KMS-11 (cell line): ENCODE measurements around the gene SUPT5H.

Experiments
- H2AFZ ChIP-seq: fragments of 200-600 bp; sonication (generic); 2 replicates; pipeline ENCODE4 v1.6.1; 2016; ENCODE audit warnings: antibody characterized with exemption, mixed run types, low read depth
- H3K27ac ChIP-seq: fragments of 200-600 bp; sonication (generic); 2 replicates; pipeline ENCODE4 v1.6.1; 2016; ENCODE audit warnings: mild to moderate bottlenecking, mixed run types
- H3K27me3 ChIP-seq: fragments of 200-600 bp; sonication (generic); 2 replicates; pipeline ENCODE4 v1.6.1; 2017; ENCODE audit warnings: mild to moderate bottlenecking, low read depth, mixed run types, moderate library complexity; ENCODE audit not compliant: insufficient read depth
- H3K36me3 ChIP-seq: fragments of 200-600 bp; sonication (generic); 2 replicates; pipeline ENCODE4 v1.6.1; 2017; ENCODE audit warnings: mild to moderate bottlenecking, mixed run types; ENCODE audit not compliant: insufficient read depth
- H3K4me1 ChIP-seq: fragments of 200-600 bp; sonication (generic); 2 replicates; pipeline ENCODE4 v1.6.1; 2016; ENCODE audit warnings: mild to moderate bottlenecking, low read depth, mixed run types; ENCODE audit not compliant: poor library complexity, severe bottlenecking
- H3K4me2 ChIP-seq: fragments of 200-600 bp; sonication (generic); 2 replicates; pipeline ENCODE4 v1.7.0; 2016; ENCODE audit warnings: mild to moderate bottlenecking, mixed run types
- H3K4me3 ChIP-seq: fragments of 200-600 bp; sonication (generic); IDR thresholded peaks from 2 replicates; pipeline ENCODE4 v1.6.1; 2017; ENCODE audit warnings: low read depth, low read length, mixed read lengths; ENCODE audit not compliant: insufficient read depth
- H3K79me2 ChIP-seq: fragments of 200-600 bp; sonication (generic); 2 replicates; pipeline ENCODE4 v1.6.1; 2016; ENCODE audit warnings: low read depth, mixed run types; ENCODE audit not compliant: insufficient read depth
- H3K9ac ChIP-seq: fragments of 200-600 bp; sonication (generic); 2 replicates; pipeline ENCODE4 v1.6.1; 2016; ENCODE audit warnings: mild to moderate bottlenecking, mixed run types
- H4K20me1 ChIP-seq: fragments of 200-600 bp; sonication (generic); 2 replicates; pipeline ENCODE4 v1.6.1; 2016; ENCODE audit warnings: mild to moderate bottlenecking, mixed run types; ENCODE audit not compliant: insufficient read depth
- TF ChIP-seq, protein P1 (sequence below): fragments of 200-600 bp; sonication (generic); conservative IDR thresholded peaks from 2 replicates; pipeline ENCODE4 v1.6.1; 2017; ENCODE audit warnings: low read depth, mild to moderate bottlenecking, antibody characterized with exemption, low read length, moderate library complexity, mixed read lengths

Gene SUPT5H

DNA sequence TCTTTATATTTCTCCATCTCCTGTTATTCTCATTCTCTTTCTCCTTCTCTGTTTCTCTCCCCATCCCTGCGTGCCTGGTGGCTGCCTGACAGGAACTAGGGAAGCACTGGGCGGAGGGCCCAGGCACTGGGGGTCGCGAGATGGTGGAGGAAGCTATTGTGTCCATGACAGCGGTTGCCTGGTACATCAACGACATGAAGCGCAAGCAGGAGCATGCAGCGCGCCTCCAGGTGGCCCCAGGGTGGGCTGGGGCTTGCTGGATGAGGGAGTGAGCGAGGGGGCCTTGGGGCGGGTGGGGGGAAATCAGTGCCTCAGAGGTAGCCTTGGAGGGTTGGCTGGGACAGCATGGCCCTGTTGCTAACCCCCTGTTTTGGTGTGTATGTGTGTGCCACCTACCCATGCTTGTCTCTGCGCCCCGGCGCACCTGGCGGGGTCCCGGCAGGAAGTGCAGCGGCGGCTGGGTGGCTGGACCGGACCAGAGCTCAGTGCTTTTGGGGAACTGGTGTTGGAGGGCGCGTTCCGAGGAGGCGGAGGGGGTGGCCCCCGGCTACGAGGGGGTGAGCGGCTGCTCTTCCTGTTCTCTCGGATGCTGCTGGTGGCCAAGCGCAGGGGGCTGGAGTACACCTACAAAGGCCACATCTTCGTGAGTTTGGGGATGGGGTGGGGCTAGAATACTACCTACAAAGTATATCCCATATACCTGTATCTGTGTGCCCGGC, 27.8 kb upstream of the SUPT5H start:
- no peak overlapping the region for H3K4me2 ChIP-seq
- no peak overlapping the region for H3K4me3 ChIP-seq
- no peaks in the 10 kb centered on the region for H3K27me3 ChIP-seq
- H3K9ac ChIP-seq: no peak overlapping the region
- no peak overlapping the region for H3K27ac ChIP-seq
- no peaks in the 10 kb centered on the region for H4K20me1 ChIP-seq
- H3K79me2 ChIP-seq: no peaks in the 10 kb centered on the region
- no peaks in the 10 kb centered on the region for H3K36me3 ChIP-seq
- H2AFZ ChIP-seq: no peak overlapping the region
- H3K4me1 ChIP-seq: no peaks in the 10 kb centered on the region
- TF ChIP-seq, protein P1, sequence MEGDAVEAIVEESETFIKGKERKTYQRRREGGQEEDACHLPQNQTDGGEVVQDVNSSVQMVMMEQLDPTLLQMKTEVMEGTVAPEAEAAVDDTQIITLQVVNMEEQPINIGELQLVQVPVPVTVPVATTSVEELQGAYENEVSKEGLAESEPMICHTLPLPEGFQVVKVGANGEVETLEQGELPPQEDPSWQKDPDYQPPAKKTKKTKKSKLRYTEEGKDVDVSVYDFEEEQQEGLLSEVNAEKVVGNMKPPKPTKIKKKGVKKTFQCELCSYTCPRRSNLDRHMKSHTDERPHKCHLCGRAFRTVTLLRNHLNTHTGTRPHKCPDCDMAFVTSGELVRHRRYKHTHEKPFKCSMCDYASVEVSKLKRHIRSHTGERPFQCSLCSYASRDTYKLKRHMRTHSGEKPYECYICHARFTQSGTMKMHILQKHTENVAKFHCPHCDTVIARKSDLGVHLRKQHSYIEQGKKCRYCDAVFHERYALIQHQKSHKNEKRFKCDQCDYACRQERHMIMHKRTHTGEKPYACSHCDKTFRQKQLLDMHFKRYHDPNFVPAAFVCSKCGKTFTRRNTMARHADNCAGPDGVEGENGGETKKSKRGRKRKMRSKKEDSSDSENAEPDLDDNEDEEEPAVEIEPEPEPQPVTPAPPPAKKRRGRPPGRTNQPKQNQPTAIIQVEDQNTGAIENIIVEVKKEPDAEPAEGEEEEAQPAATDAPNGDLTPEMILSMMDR: no peak

- Histone ChIP-seq H3K27ac (no peak overlapping the region), H2AFZ (no peak overlapping the region), H4K20me1 (no peaks in the 10 kb centered on the region), H3K79me2 (no peaks in the 10 kb centered on the region), H3K4me1 (no peaks in the 10 kb centered on the region), H3K36me3 (no peaks in the 10 kb centered on the region), H3K9ac (no peak overlapping the region), H3K27me3 (no peaks in the 10 kb centered on the region), H3K4me3 (no peak overlapping the region), H3K4me2 (no peak overlapping the region)
- TF ChIP-seq, protein P1: no peak
Measured at GRCh38 chr19:39419003-39419402, 26.4 kb upstream of the SUPT5H start.

DNA sequence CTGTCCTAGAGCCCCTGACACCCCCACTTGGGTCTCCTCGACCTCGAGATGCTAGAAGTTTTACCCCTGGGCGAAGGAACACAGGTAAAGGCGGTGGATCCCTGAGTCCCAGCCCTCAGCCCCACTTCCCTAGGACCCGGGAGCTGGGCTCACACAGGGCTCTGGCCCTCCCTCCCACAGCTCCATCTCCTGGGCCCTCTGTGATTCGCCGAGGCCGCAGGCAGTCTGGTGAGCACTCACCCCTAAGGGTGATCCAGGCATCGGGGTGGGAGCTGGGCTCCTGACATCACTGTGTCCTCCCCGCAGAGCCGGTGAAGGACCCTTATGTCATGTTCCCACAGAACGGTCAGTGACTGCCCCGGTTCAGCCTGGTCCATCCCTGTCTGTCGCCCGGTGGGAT, 24.6 kb upstream of the SUPT5H start:
- H3K36me3 ChIP-seq: no peaks in the 10 kb centered on the region

DNA sequence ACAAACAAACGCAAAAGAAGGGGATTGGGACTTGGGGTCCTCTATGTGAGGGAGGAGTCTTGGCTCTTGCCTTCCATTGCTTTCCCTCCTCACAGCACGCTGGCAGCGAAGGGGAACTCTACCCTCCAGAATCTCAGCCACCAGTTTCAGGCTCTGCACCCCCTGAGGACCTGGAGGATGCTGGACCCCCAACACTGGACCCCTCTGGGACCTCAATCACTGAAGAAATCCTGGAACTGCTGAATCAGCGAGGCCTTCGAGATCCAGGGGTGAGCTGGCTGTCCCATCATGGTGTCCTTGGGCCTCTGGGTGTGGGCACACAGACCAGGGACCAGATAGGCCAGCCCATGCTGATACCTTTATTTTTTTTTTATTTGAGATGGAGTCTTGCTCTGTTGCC, 23.4 kb upstream of the SUPT5H start:
- no peaks in the 10 kb centered on the region for H4K20me1 ChIP-seq
- H3K79me2 ChIP-seq: no peaks in the 10 kb centered on the region
- TF ChIP-seq, protein P1: no peak
- no peak overlapping the region for H3K4me3 ChIP-seq
- H3K9ac ChIP-seq: no peak overlapping the region
- no peak overlapping the region for H2AFZ ChIP-seq
- no peaks in the 10 kb centered on the region for H3K36me3 ChIP-seq
- H3K27me3 ChIP-seq: no peaks in the 10 kb centered on the region
- no peak overlapping the region for H3K4me2 ChIP-seq
- no peaks in the 10 kb centered on the region for H3K4me1 ChIP-seq
- H3K27ac ChIP-seq: no peak overlapping the region

More for the DNA sequence above, 24.6 kb upstream of the SUPT5H start:
- Histone ChIP-seq H3K27me3 (no peaks in the 10 kb centered on the region), H3K9ac (no peak overlapping the region), H3K4me2 (no peak overlapping the region), H3K79me2 (no peaks in the 10 kb centered on the region), H3K27ac (no peak overlapping the region), H3K4me1 (no peaks in the 10 kb centered on the region), H2AFZ (no peak overlapping the region), H3K4me3 (no peak overlapping the region), H4K20me1 (no peaks in the 10 kb centered on the region)
- TF ChIP-seq, protein P1: no peak
